ENCODE data around the gene CLEC9A. TPM values are rescaled to one million over a fixed set of nuclear protein-coding genes. Genes with fewer than 3 reads are reported as not detected.

CLEC9A gene
- total and polyA plus RNA-seq, 12 donors: 0.07 to 0.23 (median 0.14) TPM; not detected in 7

GRCh38 chr12:10086387-10086786, 55.9 kb downstream of the CLEC9A start:
- Histone ChIP-seq H3K27me3 (no peaks in the 10 kb centered on the region), H3K9me3 (replicated peaks in 1 of 3) (no peaks in the 10 kb centered on the region), H3K4me3 (no peak overlapping the region), H3K4me1 (replicated peaks in 1 of 2) (no peaks in the 10 kb centered on the region), H3K27ac (no peak overlapping the region), H3K36me3 (replicated peaks in 1 of 2) (no peaks in the 10 kb centered on the region)
- TF ChIP-seq CTCF (IDR thresholded peaks at IDR 0.05) (no peak), POLR2A (IDR thresholded peaks at IDR 0.05) (no peak)
- WGBS, 4 donors: 72 to 81% (median 74%) methylated on average over 3 of the region's 3 CpGs
- DNase-seq: no peak
- intact Hi-C loops (cut with DNase I): no loop called here

- Histone ChIP-seq H3K4me1 (replicated peaks in 1 of 2) (no peaks in the 10 kb centered on the region), H3K9me3 (replicated peaks in 1 of 3) (no peaks in the 10 kb centered on the region), H3K27ac (no peak overlapping the region), H3K4me3 (no peak overlapping the region), H3K27me3 (no peaks in the 10 kb centered on the region), H3K36me3 (replicated peaks in 1 of 2) (no peaks in the 10 kb centered on the region)
- intact Hi-C loops (cut with DNase I): no loop called here
- TF ChIP-seq POLR2A (IDR thresholded peaks at IDR 0.05) (no peak), CTCF (IDR thresholded peaks at IDR 0.05) (no peak)
- no peak for DNase-seq
These were observed 57.5 kb downstream of the CLEC9A start for GRCh38 chr12:10088031-10088430.

GRCh38 chr12:10088955-10089900, 58.7 kb downstream of the CLEC9A start:
- 47 to 51% (median 50%) methylated on average over 7 to 8 of the region's 8 CpGs for WGBS, 4 donors
- no peaks in the 10 kb centered on the region for H3K4me1 ChIP-seq (replicated peaks in 1 of 2)
- peak overlapping the region in 1 of 4 donors; percentile 21 for H3K4me3 ChIP-seq
- no peak for DNase-seq
- H3K27ac ChIP-seq: no peak overlapping the region
- no peaks in the 10 kb centered on the region for H3K36me3 ChIP-seq (replicated peaks in 1 of 2)
- H3K9me3 ChIP-seq (replicated peaks in 1 of 3): no peaks in the 10 kb centered on the region
- intact Hi-C loops (cut with DNase I): no loop called here
- TF ChIP-seq CTCF (IDR thresholded peaks at IDR 0.05) (no peak), POLR2A (IDR thresholded peaks at IDR 0.05) (no peak)
- H3K27me3 ChIP-seq: no peaks in the 10 kb centered on the region

GRCh38 chr12:10094646-10095395, 64.3 kb downstream of the CLEC9A start:
- TF ChIP-seq CTCF (IDR thresholded peaks at IDR 0.05) (no peak), POLR2A (IDR thresholded peaks at IDR 0.05) (no peak)
- Histone ChIP-seq H3K27me3 (no peaks in the 10 kb centered on the region), H3K9me3 (replicated peaks in 1 of 3) (peaks cover 0 to 5% (median 0%) of the 10 kb centered on the region in 3 donors), H3K36me3 (replicated peaks in 1 of 2) (no peaks in the 10 kb centered on the region), H3K27ac (peak overlapping the region in 4 of 5 donors; percentile 6 to 61 (median 45)), H3K4me3 (no peak overlapping the region), H3K4me1 (replicated peaks in 1 of 2) (peaks cover 0 to 6% of the 10 kb centered on the region in 2 donors)
- no peak for DNase-seq
- intact Hi-C loops (cut with DNase I): no loop called here
- WGBS, 4 donors: 58 to 69% (median 68%) methylated on average over 4 of the region's 4 CpGs
